Neural cell (in vitro differentiated cells): Measurements from ENCODE around the gene SUMO4. TPM values are rescaled to one million over a fixed set of nuclear protein-coding genes. Genes with fewer than 3 reads are reported as not detected.

Experiments used
- H2AFZ ChIP-seq: fragments of 200-600, 300-800 bp; sonication (generic), shearing (Covaris generic); 2 replicates; pipeline ENCODE4 v1.6.0; 2014; ENCODE audit warnings: low read depth, mild to moderate bottlenecking, antibody characterized with exemption, low read length, moderate library complexity
- H3F3A ChIP-seq: fragments of 200-600 bp; shearing (Covaris generic); 2 replicates; pipeline ENCODE4 v1.6.1; 2016; ENCODE audit warnings: mild to moderate bottlenecking, moderate library complexity, mixed read lengths, antibody characterized with exemption, low read length; ENCODE audit not compliant: insufficient read depth, poor library complexity, severe bottlenecking
- H3K27ac ChIP-seq: fragments of 200-600, 300-800 bp; sonication (generic), shearing (Covaris generic); 2 replicates; pipeline ENCODE4 v1.5.1; 2014; ENCODE audit warnings: mild to moderate bottlenecking, low read length, moderate library complexity
- H3K27me3 ChIP-seq: fragments of 300-800, 200-600 bp; sonication (generic), shearing (Covaris generic); 2 replicates; pipeline ENCODE4 v1.6.0; 2014; ENCODE audit warnings: mild to moderate bottlenecking, low read depth, low read length, moderate library complexity; ENCODE audit not compliant: insufficient read depth
- H3K36me3 ChIP-seq: fragments of 300-800, 200-600 bp; sonication (generic), shearing (Covaris generic); 2 replicates; pipeline ENCODE4 v1.5.1; 2014; ENCODE audit warnings: mild to moderate bottlenecking, antibody characterized with exemption, low read length, moderate library complexity; ENCODE audit not compliant: insufficient read depth
- H3K4me2 ChIP-seq: fragments of 300-800, 200-600 bp; sonication (generic), shearing (Covaris generic); 2 replicates; pipeline ENCODE4 v1.6.0; 2014; ENCODE audit warnings: mild to moderate bottlenecking, low read length
- H3K4me3 ChIP-seq: fragments of 300-800, 200-600 bp; sonication (generic), shearing (Covaris generic); 2 replicates; pipeline ENCODE4 v1.5.1; 2014; ENCODE audit warnings: mild to moderate bottlenecking, low read length, moderate library complexity
- H3K79me2 ChIP-seq: fragments of 200-600 bp; shearing (Covaris generic); replicated peaks from 2 replicates; pipeline ENCODE4 v1.6.0; 2014; ENCODE audit warnings: mild to moderate bottlenecking, low read length, moderate library complexity; ENCODE audit not compliant: insufficient read depth
- H3K9ac ChIP-seq: fragments of 300-800, 200-600 bp; sonication (generic), shearing (Covaris generic); 2 replicates; pipeline ENCODE4 v1.6.1; 2016; ENCODE audit warnings: mild to moderate bottlenecking, low read length, mixed read lengths
- H3K9me2 ChIP-seq: fragments of 200-600 bp; shearing (Covaris generic); 2 replicates; pipeline ENCODE4 v1.6.1; 2016; ENCODE audit warnings: mild to moderate bottlenecking, low read length, mixed read lengths; ENCODE audit not compliant: insufficient read depth
- H3K9me3 ChIP-seq: fragments of 200-600, 300-800 bp; sonication (generic), shearing (Covaris generic); 2 replicates; pipeline ENCODE4 v1.6.1; 2016; ENCODE audit warnings: mild to moderate bottlenecking, mixed run types, low read length, moderate library complexity, mixed read lengths
- H4K20me1 ChIP-seq: fragments of 200-600 bp; shearing (Covaris generic); 2 replicates; pipeline ENCODE4 v1.6.1; 2016; ENCODE audit warnings: mild to moderate bottlenecking, mixed run types; ENCODE audit not compliant: insufficient read depth
- CTCF ChIP-seq: fragments of 450-650 bp; IDR thresholded peaks from 2 replicates; pipeline ENCODE4 v1.5.1; 2014; ENCODE audit warnings: antibody characterized with exemption, mild to moderate bottlenecking, moderate library complexity; ENCODE audit not compliant: poor library complexity, severe bottlenecking
- EP300 ChIP-seq: fragments of 450-650 bp; conservative IDR thresholded peaks from 2 replicates; pipeline ENCODE4 v1.6.1; 2014; ENCODE audit warnings: antibody characterized with exemption, mild to moderate bottlenecking, moderate library complexity; ENCODE audit not compliant: poor library complexity, severe bottlenecking
- EZH2 ChIP-seq: fragments of 200-600, 300-800 bp; shearing (Covaris generic), sonication (generic); IDR thresholded peaks from 2 replicates; pipeline ENCODE4 v1.6.1; 2014; ENCODE audit warnings: antibody characterized with exemption, low read length, borderline replicate concordance, mild to moderate bottlenecking; ENCODE audit not compliant: insufficient read depth, poor library complexity, severe bottlenecking
- MXI1 ChIP-seq: fragments of 450-650 bp; conservative IDR thresholded peaks from 2 replicates; pipeline ENCODE4 v1.6.1; 2014; ENCODE audit warnings: antibody characterized with exemption, mild to moderate bottlenecking; ENCODE audit not compliant: poor library complexity, severe bottlenecking
- POLR2AphosphoS5 ChIP-seq: IDR thresholded peaks from 2 replicates; pipeline ENCODE4 v1.6.1; 2012
- RAD21 ChIP-seq: fragments of 450-650 bp; conservative IDR thresholded peaks from 2 replicates; pipeline ENCODE4 v1.6.1; 2014; ENCODE audit warnings: antibody characterized with exemption, mild to moderate bottlenecking, moderate library complexity
- SMC3 ChIP-seq: fragments of 450-650 bp; conservative IDR thresholded peaks from 2 replicates; pipeline ENCODE4 v1.6.1; 2014; ENCODE audit warnings: antibody characterized with exemption, mild to moderate bottlenecking, moderate library complexity; ENCODE audit not compliant: poor library complexity
- TAF1 ChIP-seq: IDR thresholded peaks from 2 replicates; pipeline ENCODE4 v1.6.1; 2012; ENCODE audit warnings: low read depth
- polyA plus RNA-seq: library from polyadenylated mRNA; depleted of rRNA; stranded (reverse); fragments of >200 nt; gene quantifications from 2 replicates; pipeline ENCODE4 v1.2.3, GENCODE V29; 2014
- TF ChIP-seq, protein P1 (sequence below): IDR thresholded peaks from 2 replicates; pipeline ENCODE4 v1.6.1; 2012; ENCODE audit warnings: borderline replicate concordance

The SUMO4 gene
- polyA plus RNA-seq, 1 donor from 2014 or later = not detected

DNA sequence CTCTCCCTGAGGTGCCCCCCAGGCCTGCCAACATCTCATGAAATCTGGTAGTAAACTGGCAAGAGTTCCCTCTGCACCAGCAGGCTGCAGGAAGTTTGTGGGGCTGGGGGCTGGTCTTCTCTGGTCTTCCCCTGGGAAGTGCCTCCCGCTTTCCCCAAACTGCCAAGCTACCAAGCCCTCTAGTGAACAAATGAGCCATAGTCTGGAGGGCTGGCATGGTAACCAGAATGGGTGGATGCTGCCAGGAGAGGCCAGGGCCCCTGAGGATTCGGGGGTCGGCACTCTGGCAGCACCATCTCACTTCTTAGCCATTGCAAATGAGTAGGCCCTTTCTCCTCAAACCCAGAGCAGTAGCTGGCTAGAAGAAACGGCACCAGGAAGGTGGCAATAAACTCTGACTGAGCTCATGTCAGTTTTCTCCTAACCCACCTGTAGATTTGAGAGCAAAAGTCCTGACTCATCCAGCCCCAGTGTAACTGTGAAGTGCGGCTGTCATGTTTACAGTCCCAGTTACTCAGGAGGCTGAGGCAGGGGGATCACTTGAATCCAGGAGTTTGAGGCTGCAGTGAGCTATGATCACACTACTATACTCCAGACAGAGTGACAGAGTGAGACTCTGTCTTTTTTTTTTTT, 48.9 kb downstream of the SUMO4 start:
- Histone ChIP-seq H3K27ac (no peak overlapping the region), H3K36me3 (no peaks in the 10 kb centered on the region), H3K4me3 (no peak overlapping the region), H3K9me3 (peaks cover 5% of the 10 kb centered on the region), H4K20me1 (no peaks in the 10 kb centered on the region), H3F3A (no peaks in the 10 kb centered on the region), H3K9ac (no peak overlapping the region), H3K79me2 (no peaks in the 10 kb centered on the region), H3K9me2 (no peaks in the 10 kb centered on the region), H2AFZ (no peak overlapping the region), H3K4me2 (no peak overlapping the region), H3K27me3 (peaks cover 33% of the 10 kb centered on the region)
- TF ChIP-seq POLR2AphosphoS5 (no peak), EZH2 (no peak), CTCF (no peak), TAF1 (no peak), EP300 (no peak), MXI1 (no peak), RAD21 (no peak), SMC3 (no peak)
- TF ChIP-seq, protein P1, sequence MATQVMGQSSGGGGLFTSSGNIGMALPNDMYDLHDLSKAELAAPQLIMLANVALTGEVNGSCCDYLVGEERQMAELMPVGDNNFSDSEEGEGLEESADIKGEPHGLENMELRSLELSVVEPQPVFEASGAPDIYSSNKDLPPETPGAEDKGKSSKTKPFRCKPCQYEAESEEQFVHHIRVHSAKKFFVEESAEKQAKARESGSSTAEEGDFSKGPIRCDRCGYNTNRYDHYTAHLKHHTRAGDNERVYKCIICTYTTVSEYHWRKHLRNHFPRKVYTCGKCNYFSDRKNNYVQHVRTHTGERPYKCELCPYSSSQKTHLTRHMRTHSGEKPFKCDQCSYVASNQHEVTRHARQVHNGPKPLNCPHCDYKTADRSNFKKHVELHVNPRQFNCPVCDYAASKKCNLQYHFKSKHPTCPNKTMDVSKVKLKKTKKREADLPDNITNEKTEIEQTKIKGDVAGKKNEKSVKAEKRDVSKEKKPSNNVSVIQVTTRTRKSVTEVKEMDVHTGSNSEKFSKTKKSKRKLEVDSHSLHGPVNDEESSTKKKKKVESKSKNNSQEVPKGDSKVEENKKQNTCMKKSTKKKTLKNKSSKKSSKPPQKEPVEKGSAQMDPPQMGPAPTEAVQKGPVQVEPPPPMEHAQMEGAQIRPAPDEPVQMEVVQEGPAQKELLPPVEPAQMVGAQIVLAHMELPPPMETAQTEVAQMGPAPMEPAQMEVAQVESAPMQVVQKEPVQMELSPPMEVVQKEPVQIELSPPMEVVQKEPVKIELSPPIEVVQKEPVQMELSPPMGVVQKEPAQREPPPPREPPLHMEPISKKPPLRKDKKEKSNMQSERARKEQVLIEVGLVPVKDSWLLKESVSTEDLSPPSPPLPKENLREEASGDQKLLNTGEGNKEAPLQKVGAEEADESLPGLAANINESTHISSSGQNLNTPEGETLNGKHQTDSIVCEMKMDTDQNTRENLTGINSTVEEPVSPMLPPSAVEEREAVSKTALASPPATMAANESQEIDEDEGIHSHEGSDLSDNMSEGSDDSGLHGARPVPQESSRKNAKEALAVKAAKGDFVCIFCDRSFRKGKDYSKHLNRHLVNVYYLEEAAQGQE = no peak

DNA sequence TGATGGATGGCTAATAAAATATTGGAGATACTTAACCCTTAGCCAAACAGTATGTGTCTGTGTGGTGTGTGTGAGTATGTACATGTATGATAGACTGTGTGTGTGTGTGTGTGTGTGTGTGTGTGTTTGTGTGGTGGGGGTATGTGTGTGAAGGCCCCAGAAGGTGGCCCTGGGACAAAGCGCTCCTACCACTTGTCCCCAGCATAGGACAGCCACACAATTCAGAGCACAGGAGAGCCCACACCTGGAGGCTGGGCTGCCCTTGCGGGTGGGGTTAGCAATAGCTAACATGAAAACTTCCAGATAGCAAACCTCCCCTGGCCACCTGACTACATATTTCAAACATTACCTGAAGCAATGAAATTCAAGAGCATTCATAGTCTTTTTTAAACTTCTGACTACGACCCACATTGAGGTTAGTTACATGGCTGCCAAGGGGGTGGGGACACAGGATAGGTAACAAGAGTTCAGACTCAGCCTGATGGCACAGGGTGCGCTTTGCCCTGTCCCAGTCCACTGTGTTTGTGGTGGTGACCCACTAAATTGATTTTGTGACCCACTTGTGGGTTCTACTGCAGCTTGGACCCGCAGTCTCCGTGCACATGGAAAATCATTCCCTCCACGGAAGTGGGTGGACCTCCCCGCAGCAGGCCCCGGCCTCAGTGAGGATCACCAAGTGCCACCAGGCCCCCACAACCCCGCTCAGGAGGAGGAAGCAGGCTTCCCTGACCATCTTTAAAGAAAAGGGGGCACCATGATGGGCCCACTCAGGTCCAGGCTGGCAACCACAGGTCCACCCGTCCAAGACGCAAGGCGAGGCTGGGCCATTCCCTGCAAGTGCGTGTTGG, 50.0 kb downstream of the SUMO4 start:
- H3K4me2 ChIP-seq = no peak overlapping the region
- no peak overlapping the region for H3K4me3 ChIP-seq

More for the DNA sequence above, 50.0 kb downstream of the SUMO4 start:
- no peaks in the 10 kb centered on the region for H3K36me3 ChIP-seq
- no peaks in the 10 kb centered on the region for H3K9me2 ChIP-seq
- H3K79me2 ChIP-seq = no peaks in the 10 kb centered on the region
- no peak overlapping the region for H3K27ac ChIP-seq
- TF ChIP-seq CTCF = no peak
- TF ChIP-seq, protein P1 = no peak
- TF ChIP-seq EP300 = no peak
- no peak for TF ChIP-seq TAF1
- TF ChIP-seq RAD21 = no peak
- TF ChIP-seq POLR2AphosphoS5 = no peak
- no peak for TF ChIP-seq SMC3
- no peak for TF ChIP-seq EZH2
- no peak for TF ChIP-seq MXI1
- peaks cover 33% of the 10 kb centered on the region for H3K27me3 ChIP-seq
- H3F3A ChIP-seq = no peaks in the 10 kb centered on the region
- peaks cover 3% of the 10 kb centered on the region for H3K9me3 ChIP-seq
- H3K9ac ChIP-seq = no peak overlapping the region
- H2AFZ ChIP-seq = no peak overlapping the region
- no peaks in the 10 kb centered on the region for H4K20me1 ChIP-seq
